DOHH2 (cell line): Measurements from ENCODE around the gene UEVLD.

ENCODE experiments used
- H3F3A ChIP-seq: fragments of 200-600 bp; sonication (generic), shearing (Covaris generic); 2 replicates; pipeline ENCODE4 v1.6.0; 2016; ENCODE audit warnings: antibody characterized with exemption, mild to moderate bottlenecking; ENCODE audit not compliant: control insufficient read depth, insufficient read depth
- H3K27ac ChIP-seq: fragments of 200-600 bp; sonication (generic); 2 replicates; pipeline ENCODE4 v1.5.1; 2014; ENCODE audit warnings: low read depth, mild to moderate bottlenecking, low read length, moderate library complexity
- H3K27me3 ChIP-seq: fragments of 200-600 bp; sonication (generic); 2 replicates; pipeline ENCODE4 v1.6.1; 2014; ENCODE audit warnings: mild to moderate bottlenecking, low read length, mixed read lengths; ENCODE audit not compliant: control insufficient read depth
- H3K36me3 ChIP-seq: fragments of 200-600 bp; sonication (generic); 2 replicates; pipeline ENCODE4 v1.6.1; 2014; ENCODE audit warnings: mild to moderate bottlenecking, low read length, moderate library complexity, mixed read lengths; ENCODE audit not compliant: control insufficient read depth
- H3K4me1 ChIP-seq: fragments of 200-600 bp; sonication (generic); 2 replicates; pipeline ENCODE4 v1.6.1; 2014; ENCODE audit warnings: mild to moderate bottlenecking, low read length, mixed read lengths; ENCODE audit not compliant: control insufficient read depth
- H3K4me2 ChIP-seq: fragments of 200-600 bp; sonication (generic); 2 replicates; pipeline ENCODE4 v1.6.0; 2014; ENCODE audit warnings: mild to moderate bottlenecking, low read length, moderate library complexity
- H3K4me3 ChIP-seq: fragments of 200-600 bp; sonication (generic); 2 replicates; pipeline ENCODE4 v1.5.1; 2014; ENCODE audit warnings: mild to moderate bottlenecking, low read length, mixed read lengths
- H3K79me2 ChIP-seq: fragments of 200-600 bp; sonication (generic); 2 replicates; pipeline ENCODE4 v1.6.1; 2014; ENCODE audit warnings: mild to moderate bottlenecking, low read length, mixed read lengths; ENCODE audit not compliant: control insufficient read depth
- H3K9me2 ChIP-seq: fragments of 200-600 bp; sonication (generic); replicated peaks from 2 replicates; pipeline ENCODE4 v1.6.1; 2014; ENCODE audit warnings: mild to moderate bottlenecking, low read length, mixed read lengths; ENCODE audit not compliant: control insufficient read depth
- H3K9me3 ChIP-seq: fragments of 200-600 bp; sonication (generic); 2 replicates; pipeline ENCODE4 v1.6.1; 2014; ENCODE audit warnings: antibody characterized with exemption, low read length, mixed read lengths; ENCODE audit not compliant: control insufficient read depth, insufficient read depth
- H4K20me1 ChIP-seq: fragments of 200-600 bp; sonication (generic); 2 replicates; pipeline ENCODE4 v1.6.0; 2014; ENCODE audit warnings: low read depth, mild to moderate bottlenecking, antibody characterized with exemption, low read length, moderate library complexity; ENCODE audit not compliant: control insufficient read depth, insufficient read depth
- EZH2phosphoT487 ChIP-seq: fragments of 200-600 bp; sonication (generic); IDR thresholded peaks from 2 replicates; pipeline ENCODE4 v1.6.1; 2017; ENCODE audit warnings: borderline replicate concordance, mild to moderate bottlenecking, antibody characterized with exemption, low read length, moderate library complexity, mixed read lengths
- TF ChIP-seq, protein P1 (sequence below): fragments of 200-600 bp; sonication (generic); IDR thresholded peaks from one replicate; pipeline ENCODE4 v1.5.1; 2014; ENCODE audit warnings: antibody characterized with exemption, mild to moderate bottlenecking, low read depth, low read length; ENCODE audit not compliant: poor library complexity, severe bottlenecking

The UEVLD gene

DNA sequence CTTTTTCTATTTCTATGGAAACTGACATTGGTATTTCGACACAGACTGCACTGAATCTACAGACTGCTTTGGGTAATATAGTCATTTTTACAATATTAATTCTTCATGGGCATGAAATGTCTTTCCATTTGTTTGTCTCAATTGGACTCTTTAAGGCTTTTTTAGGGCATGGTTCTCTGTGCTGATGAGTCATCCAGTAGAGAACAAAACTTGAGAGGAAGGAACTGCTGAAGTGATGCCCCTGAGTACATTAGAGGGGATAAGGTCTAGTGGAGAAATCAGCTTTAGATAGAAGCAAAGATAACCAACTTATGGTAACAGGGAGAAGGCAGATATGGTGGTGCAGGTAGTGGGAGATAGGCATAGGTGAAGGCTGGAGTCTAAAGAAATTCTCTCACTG lies 86.9 kb downstream of the UEVLD start:
- Histone ChIP-seq H3K9me3 (no peaks in the 10 kb centered on the region), H3F3A (no peaks in the 10 kb centered on the region), H3K36me3 (peaks cover 74% of the 10 kb centered on the region), H3K4me2 (no peak overlapping the region), H3K9me2 (no peaks in the 10 kb centered on the region), H4K20me1 (no peaks in the 10 kb centered on the region), H3K4me1 (no peaks in the 10 kb centered on the region), H3K79me2 (no peaks in the 10 kb centered on the region), H3K27ac (no peak overlapping the region), H3K27me3 (no peaks in the 10 kb centered on the region), H3K4me3 (no peak overlapping the region)
- TF ChIP-seq, protein P1, sequence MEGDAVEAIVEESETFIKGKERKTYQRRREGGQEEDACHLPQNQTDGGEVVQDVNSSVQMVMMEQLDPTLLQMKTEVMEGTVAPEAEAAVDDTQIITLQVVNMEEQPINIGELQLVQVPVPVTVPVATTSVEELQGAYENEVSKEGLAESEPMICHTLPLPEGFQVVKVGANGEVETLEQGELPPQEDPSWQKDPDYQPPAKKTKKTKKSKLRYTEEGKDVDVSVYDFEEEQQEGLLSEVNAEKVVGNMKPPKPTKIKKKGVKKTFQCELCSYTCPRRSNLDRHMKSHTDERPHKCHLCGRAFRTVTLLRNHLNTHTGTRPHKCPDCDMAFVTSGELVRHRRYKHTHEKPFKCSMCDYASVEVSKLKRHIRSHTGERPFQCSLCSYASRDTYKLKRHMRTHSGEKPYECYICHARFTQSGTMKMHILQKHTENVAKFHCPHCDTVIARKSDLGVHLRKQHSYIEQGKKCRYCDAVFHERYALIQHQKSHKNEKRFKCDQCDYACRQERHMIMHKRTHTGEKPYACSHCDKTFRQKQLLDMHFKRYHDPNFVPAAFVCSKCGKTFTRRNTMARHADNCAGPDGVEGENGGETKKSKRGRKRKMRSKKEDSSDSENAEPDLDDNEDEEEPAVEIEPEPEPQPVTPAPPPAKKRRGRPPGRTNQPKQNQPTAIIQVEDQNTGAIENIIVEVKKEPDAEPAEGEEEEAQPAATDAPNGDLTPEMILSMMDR, result no peak
- no peak for TF ChIP-seq EZH2phosphoT487

DNA sequence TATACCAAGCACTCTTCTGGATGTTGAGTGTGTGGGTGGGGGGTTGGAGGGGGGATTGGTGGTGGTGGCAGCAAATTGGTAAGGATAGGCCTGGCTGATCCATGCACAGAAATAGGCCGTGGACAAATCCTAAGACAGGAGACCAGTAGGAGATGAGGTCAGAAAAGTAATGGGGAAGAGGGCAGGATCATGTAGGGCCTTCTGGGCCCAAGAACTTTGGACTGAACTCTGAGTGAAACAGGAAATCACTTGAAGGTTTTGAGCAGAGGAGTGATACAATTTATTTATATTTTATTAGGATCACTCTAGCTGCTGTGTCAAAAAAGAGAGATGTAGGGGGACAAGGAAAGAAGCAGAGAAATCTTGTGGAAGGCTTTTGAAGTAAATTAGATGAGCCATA lies 90.5 kb downstream of the UEVLD start:
- Histone ChIP-seq H3K9me2 (no peaks in the 10 kb centered on the region), H3K4me1 (no peaks in the 10 kb centered on the region), H3K9me3 (no peaks in the 10 kb centered on the region), H3K4me2 (no peak overlapping the region), H3K36me3 (peaks cover 67% of the 10 kb centered on the region), H4K20me1 (no peaks in the 10 kb centered on the region), H3K27ac (no peak overlapping the region), H3K4me3 (no peak overlapping the region), H3K79me2 (no peaks in the 10 kb centered on the region), H3F3A (no peaks in the 10 kb centered on the region), H3K27me3 (no peaks in the 10 kb centered on the region)
- TF ChIP-seq, protein P1, result no peak
- TF ChIP-seq EZH2phosphoT487, result no peak

DNA sequence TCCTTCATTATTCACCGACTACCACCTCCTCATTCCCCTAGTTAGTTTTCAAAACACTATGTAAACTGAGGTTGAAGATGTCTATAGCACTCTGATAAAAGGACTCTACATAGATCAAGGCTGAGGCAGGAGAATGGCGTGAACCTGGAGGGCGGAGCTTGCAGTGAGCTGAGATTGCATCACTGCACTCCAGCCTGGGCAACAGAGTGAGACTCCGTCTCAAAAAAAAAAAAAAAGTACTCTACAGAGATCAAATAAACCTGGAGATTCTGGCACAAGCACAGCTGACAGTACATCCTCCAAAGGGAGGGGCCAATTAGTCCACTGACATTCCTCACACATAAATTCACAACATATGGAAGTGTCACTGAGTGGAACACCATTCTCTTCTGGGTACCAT lies 92.8 kb downstream of the UEVLD start:
- H3K9me2 ChIP-seq, result no peaks in the 10 kb centered on the region
- no peak overlapping the region for H3K4me3 ChIP-seq
- no peak overlapping the region for H3K4me2 ChIP-seq
- no peaks in the 10 kb centered on the region for H3K9me3 ChIP-seq
- no peaks in the 10 kb centered on the region for H3K4me1 ChIP-seq
- H3K79me2 ChIP-seq, result no peaks in the 10 kb centered on the region
- H3K27me3 ChIP-seq, result no peaks in the 10 kb centered on the region
- TF ChIP-seq EZH2phosphoT487, result no peak
- TF ChIP-seq, protein P1, result no peak
- H4K20me1 ChIP-seq, result no peaks in the 10 kb centered on the region
- peaks cover 59% of the 10 kb centered on the region for H3K36me3 ChIP-seq
- no peak overlapping the region for H3K27ac ChIP-seq
- H3F3A ChIP-seq, result no peaks in the 10 kb centered on the region

DNA sequence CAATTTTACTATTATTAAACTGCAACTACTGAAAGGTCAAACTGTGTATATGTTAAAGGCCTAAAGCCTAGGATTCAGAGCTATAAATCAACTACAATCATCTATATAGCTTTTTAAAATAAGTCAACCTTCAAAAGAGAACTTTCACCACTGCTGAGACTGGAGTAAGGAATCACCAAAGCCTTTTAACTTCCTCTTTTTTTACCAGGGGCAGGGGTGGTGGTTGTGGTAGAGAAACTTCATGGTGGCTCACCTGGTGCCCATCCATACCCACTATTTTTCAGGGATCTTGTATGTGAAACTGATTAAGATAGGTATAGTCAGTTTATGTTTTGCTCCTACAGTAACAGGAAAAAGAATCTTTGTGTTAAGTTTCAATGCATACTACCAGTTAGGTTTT lies 93.3 kb downstream of the UEVLD start:
- H3F3A ChIP-seq, result no peaks in the 10 kb centered on the region
- no peaks in the 10 kb centered on the region for H4K20me1 ChIP-seq
- H3K9me3 ChIP-seq, result no peaks in the 10 kb centered on the region
- no peak overlapping the region for H3K4me2 ChIP-seq
- H3K36me3 ChIP-seq, result peaks cover 60% of the 10 kb centered on the region
- H3K4me3 ChIP-seq, result no peak overlapping the region
- H3K4me1 ChIP-seq, result no peaks in the 10 kb centered on the region
- no peaks in the 10 kb centered on the region for H3K9me2 ChIP-seq
- no peaks in the 10 kb centered on the region for H3K27me3 ChIP-seq
- TF ChIP-seq EZH2phosphoT487, result no peak
- TF ChIP-seq, protein P1, result no peak
- H3K27ac ChIP-seq, result no peak overlapping the region
- H3K79me2 ChIP-seq, result no peaks in the 10 kb centered on the region
